Activated CD4-positive, alpha-beta T cell treated with anti-CD3 and anti-CD28 coated beads, Interleukin-2, amount 10 ng/mL, durations not matched to agents 24 days and 14 days (primary cell): Measurements from ENCODE around the gene NEK1. TPM values are rescaled to one million over a fixed set of nuclear protein-coding genes. Genes with fewer than 3 reads are reported as not detected.

ENCODE experiments used
- DNase-seq: peaks from one replicate; pipeline ENCODE4 v3.0.0; 2022
- H3K27ac Mint-ChIP-seq: one replicate; pipeline ENCODE4 v1.8.0; 2022; ENCODE audit warnings: mild to moderate bottlenecking, mixed read lengths
- H3K27me3 Mint-ChIP-seq: one replicate; pipeline ENCODE4 v1.8.0; 2022; ENCODE audit warnings: mixed read lengths
- H3K36me3 Mint-ChIP-seq: one replicate; pipeline ENCODE4 v1.8.0; 2022; ENCODE audit warnings: low read depth, mild to moderate bottlenecking, mixed read lengths
- H3K4me1 Mint-ChIP-seq: one replicate; pipeline ENCODE4 v1.8.0; 2021; ENCODE audit warnings: mixed read lengths
- H3K4me3 Mint-ChIP-seq: one replicate; pipeline ENCODE4 v1.8.0; 2022; ENCODE audit warnings: mild to moderate bottlenecking, moderate library complexity, mixed read lengths
- H3K9me3 Mint-ChIP-seq: one replicate; pipeline ENCODE4 v1.8.0; 2021; ENCODE audit warnings: mixed read lengths
- intact Hi-C: fragments of 100-400 bp; cut with micrococcal nuclease; formaldehyde crosslinking; loops from one replicate; pipeline ENCODE4 v1.15.1; 2023
- total RNA-seq: library from RNA; stranded (reverse); gene quantifications from 2 replicates; pipeline ENCODE4 v1.2.3, GENCODE V29; 2022

The NEK1 gene, protein sequence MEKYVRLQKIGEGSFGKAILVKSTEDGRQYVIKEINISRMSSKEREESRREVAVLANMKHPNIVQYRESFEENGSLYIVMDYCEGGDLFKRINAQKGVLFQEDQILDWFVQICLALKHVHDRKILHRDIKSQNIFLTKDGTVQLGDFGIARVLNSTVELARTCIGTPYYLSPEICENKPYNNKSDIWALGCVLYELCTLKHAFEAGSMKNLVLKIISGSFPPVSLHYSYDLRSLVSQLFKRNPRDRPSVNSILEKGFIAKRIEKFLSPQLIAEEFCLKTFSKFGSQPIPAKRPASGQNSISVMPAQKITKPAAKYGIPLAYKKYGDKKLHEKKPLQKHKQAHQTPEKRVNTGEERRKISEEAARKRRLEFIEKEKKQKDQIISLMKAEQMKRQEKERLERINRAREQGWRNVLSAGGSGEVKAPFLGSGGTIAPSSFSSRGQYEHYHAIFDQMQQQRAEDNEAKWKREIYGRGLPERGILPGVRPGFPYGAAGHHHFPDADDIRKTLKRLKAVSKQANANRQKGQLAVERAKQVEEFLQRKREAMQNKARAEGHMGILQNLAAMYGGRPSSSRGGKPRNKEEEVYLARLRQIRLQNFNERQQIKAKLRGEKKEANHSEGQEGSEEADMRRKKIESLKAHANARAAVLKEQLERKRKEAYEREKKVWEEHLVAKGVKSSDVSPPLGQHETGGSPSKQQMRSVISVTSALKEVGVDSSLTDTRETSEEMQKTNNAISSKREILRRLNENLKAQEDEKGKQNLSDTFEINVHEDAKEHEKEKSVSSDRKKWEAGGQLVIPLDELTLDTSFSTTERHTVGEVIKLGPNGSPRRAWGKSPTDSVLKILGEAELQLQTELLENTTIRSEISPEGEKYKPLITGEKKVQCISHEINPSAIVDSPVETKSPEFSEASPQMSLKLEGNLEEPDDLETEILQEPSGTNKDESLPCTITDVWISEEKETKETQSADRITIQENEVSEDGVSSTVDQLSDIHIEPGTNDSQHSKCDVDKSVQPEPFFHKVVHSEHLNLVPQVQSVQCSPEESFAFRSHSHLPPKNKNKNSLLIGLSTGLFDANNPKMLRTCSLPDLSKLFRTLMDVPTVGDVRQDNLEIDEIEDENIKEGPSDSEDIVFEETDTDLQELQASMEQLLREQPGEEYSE (N-terminal part only)
- 8.6 and 11.1 TPM in 2 replicates for total RNA-seq

DNA sequence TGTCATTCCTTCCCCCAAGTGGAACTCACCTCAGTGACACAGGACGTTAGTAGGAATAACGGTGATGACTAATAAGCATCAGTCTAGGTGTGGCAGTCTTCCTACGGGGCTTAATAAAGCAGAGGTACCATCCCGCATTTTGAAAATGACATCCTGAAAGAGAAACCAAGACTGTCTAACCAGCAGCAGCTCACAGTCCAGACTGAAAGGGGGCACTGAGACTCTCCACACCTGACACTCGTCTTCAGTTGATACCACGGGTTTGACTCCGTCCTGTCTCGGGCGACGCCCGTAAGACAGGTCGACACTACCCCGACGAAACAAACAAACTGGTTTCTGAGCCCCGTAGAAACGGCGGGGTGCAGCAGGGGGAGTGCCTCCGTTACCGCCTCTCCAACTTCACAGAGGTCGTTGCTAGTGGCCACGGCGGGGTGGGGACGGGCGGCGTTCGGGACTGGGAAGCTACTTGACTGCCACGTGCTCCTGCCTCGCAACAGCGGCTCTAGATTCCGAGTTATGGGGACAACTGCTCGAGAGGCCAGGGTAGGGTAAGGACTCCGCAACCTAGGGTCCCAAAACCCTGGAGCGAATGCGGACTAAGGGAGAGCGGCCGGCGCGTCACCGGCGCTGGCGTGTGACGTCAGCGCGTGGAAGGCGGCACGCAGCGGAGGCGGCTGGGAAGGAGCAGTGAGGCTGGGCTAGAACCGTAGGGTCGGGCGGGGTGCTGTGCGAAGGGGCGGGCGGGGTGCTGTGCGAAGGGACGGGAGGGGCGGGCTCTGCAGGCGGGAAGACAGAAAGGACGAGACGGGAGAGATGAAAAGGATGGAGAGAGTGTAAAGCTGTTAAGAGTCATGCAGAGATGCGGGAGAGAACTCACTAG lies at the start of gene NEK1:
Gene NEK1, minus strand, starts transcription at position 593 of the 880 bp plus-strand sequence. CDS start 9,953 bp downstream, outside the sequence.
- H3K4me1 Mint-ChIP-seq, result peaks cover 36% of the 10 kb centered on the region
- peak within 1 kb of the TSS; percentile 90 for H3K4me3 Mint-ChIP-seq
- peak within 1 kb of the TSS; percentile 94 for H3K27ac Mint-ChIP-seq
- intact Hi-C loops, result loop anchor here (1.0 to 10.0 kb wide), 12 partner anchors 8 to 1295 kb away; partner anchors contain the start of genes CBR4, CLCN3, DDX60 and DDX60L
- no peaks in the 10 kb centered on the region for H3K9me3 Mint-ChIP-seq
- DNase-seq, result peak; percentile 96
- H3K27me3 Mint-ChIP-seq, result no peaks in the 10 kb centered on the region
- no peaks in the 10 kb centered on the region for H3K36me3 Mint-ChIP-seq

DNA sequence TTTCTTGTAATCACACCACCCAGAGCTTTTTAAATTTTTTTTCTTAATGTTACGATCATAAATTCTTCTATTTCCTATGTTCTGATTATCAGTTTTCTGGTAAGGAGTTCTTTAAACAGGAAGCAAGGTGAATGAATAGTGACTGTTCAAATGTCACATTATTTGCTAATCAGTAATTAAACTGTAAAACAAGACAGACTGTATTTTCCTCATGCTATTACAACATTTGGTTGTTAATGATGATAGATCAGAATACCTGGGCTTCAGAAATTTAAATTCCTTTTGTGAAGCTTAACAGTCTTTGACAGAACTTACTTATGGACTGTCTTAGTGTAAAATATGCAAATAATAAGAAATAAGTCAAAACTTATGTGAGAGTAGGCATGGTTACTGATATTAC lies 49.4 kb upstream of the NEK1 start:
- Mint-ChIP-seq H3K4me1 (peaks cover 24% of the 10 kb centered on the region), H3K9me3 (no peaks in the 10 kb centered on the region), H3K4me3 (no peak overlapping the region), H3K36me3 (peaks cover 16% of the 10 kb centered on the region), H3K27me3 (no peaks in the 10 kb centered on the region), H3K27ac (no peak overlapping the region)
- intact Hi-C loops, result loop anchor here (2.0 kb wide), 1 partner anchor 49 kb away; the partner anchor contains the start of gene NEK1
- no peak for DNase-seq

DNA sequence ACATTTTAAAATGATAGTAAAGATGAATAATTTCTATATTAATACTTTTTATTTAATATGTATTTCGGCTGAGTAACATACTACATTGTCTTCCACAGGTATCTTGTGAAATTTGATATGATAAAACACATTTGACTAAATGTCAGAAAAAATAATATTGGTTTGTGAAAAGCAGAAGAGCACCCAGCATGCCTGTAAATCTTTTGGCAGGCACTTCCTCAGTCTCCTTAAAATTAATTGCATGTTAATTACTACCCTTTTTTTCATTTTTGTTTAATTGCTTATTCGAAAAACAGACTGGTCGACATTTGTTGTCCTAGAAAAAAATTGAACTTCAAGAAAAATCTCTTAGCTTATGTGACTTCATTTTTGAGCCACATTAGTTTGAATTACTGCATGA lies 48.5 kb upstream of the NEK1 start:
- Mint-ChIP-seq H3K4me1 (peaks cover 24% of the 10 kb centered on the region), H3K4me3 (no peak overlapping the region), H3K27ac (no peak overlapping the region), H3K9me3 (no peaks in the 10 kb centered on the region), H3K36me3 (peaks cover 9% of the 10 kb centered on the region), H3K27me3 (no peaks in the 10 kb centered on the region)
- intact Hi-C loops, result loop anchor here (1.0 to 2.0 kb wide), 3 partner anchors 39 to 365 kb away; partner anchors contain the start of genes MFAP3L and NEK1
- no peak for DNase-seq

DNA sequence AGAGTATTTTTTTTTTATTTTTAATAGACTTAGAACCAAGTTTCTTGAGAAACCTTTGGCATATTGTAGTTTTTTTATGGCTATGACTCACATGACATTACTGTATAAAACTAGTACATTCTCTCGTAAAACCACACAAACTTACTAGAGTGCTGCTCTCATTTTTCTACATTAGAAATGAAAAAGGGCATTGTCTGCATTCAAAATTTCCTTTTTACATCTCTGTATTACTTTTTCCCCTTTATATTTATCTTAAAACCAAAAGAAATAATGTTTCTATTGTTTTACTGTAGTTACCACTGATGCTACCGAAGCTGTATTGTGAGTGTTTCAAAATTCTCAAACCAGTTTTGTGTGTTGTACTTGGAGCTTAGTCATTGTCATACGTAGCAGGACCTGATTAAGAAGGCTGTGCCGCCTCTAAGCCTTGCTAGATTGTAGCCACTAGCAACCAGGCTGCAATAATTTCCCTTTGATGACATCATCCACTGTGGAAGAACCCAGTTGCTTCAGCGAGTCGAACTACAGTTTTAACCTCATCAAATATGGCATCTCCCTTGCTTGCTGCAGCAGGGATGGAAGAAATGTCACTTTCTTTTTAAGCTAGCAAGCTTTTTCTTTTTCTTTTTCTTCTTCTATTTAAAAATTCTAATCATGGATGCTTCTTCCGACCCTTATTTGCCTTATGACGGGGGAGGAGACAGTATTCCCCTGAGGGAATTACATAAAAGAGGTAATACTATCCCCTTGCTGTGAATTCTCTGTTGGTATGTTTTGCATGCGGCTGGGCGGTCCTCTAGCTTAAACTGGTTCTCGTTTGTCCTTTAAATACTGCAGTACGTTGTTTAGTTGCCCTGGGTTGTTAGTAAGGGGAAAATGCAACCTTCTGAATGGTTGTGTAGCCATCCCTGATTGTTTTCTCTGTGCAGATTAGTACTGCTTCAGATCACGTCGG lies 47.6 kb upstream of the NEK1 start:
- Mint-ChIP-seq H3K9me3 (no peaks in the 10 kb centered on the region), H3K27me3 (no peaks in the 10 kb centered on the region), H3K4me1 (peaks cover 16% of the 10 kb centered on the region), H3K36me3 (peaks cover 7% of the 10 kb centered on the region), H3K4me3 (peak overlapping the region; percentile 88), H3K27ac (peak overlapping the region; percentile 96)
- intact Hi-C loops, result loop anchor here (1.0 to 2.0 kb wide), 4 partner anchors 38 to 366 kb away; partner anchors contain the start of genes HPF1, MFAP3L and NEK1
- peak; percentile 92 for DNase-seq

DNA sequence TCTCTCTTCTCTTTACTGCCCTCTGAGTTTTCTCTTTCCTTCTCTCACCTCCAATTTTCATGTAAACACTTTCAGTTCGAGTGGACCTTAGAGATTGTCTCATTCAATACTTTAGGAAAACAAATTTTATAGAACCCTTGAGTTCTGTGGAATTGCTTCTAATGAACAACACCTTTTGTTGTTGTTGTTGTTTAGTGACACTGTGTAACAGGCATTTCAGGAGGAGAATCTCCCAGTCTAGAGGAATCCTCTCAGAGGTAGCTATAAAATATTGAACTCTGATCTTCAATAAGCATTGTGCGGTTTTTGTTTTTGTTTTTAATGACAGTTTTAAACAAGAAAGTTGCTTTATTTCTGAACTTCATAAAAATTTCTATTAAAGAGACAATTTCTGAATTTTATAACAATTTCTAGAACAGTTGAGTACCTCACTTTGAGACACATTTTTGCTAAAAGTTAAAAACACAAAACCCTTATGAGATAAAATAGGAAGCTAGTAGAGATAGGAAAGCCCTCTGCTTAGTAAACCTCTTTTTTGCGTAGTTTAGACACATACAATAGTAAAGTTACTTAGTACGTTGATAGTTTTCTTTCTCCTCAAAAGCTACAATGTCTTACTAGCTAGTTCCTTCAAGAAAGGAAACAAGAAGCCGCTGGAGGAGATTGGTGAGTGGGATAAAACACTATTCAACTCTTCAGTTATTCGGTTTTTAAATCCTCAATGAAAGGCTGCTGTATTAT lies 46.8 kb upstream of the NEK1 start:
- H3K4me3 Mint-ChIP-seq, result peak overlapping the region; percentile 41
- intact Hi-C loops, result loop anchor here (1.0 kb wide), 1 partner anchor 98 kb away; the partner anchor contains the start of gene HPF1
- H3K36me3 Mint-ChIP-seq, result peaks cover 9% of the 10 kb centered on the region
- no peaks in the 10 kb centered on the region for H3K9me3 Mint-ChIP-seq
- H3K27me3 Mint-ChIP-seq, result no peaks in the 10 kb centered on the region
- DNase-seq, result no peak
- peak overlapping the region; percentile 66 for H3K27ac Mint-ChIP-seq
- peaks cover 16% of the 10 kb centered on the region for H3K4me1 Mint-ChIP-seq

DNA sequence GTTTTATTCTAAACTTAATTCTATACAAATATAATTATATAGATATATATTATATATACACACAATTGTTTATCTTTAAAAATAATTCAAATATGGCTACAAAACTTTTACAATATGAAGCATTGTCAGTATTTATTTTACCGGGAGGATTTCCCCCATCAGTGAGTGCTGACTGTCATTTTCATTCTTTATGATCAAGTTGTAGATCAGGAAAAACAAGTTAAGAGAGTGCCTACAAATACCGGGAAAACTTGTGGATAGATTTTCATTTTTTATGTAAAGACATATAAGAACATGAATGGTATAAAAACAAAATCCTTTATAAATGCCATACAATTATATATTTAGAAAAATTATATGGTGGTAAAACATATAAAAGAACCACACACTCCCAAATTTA lies 45.8 kb upstream of the NEK1 start:
- Mint-ChIP-seq H3K27me3 (no peaks in the 10 kb centered on the region), H3K9me3 (no peaks in the 10 kb centered on the region), H3K27ac (no peak overlapping the region), H3K4me3 (no peak overlapping the region), H3K4me1 (peaks cover 16% of the 10 kb centered on the region), H3K36me3 (peaks cover 11% of the 10 kb centered on the region)
- no peak for DNase-seq
- intact Hi-C loops, result no loop called here

DNA sequence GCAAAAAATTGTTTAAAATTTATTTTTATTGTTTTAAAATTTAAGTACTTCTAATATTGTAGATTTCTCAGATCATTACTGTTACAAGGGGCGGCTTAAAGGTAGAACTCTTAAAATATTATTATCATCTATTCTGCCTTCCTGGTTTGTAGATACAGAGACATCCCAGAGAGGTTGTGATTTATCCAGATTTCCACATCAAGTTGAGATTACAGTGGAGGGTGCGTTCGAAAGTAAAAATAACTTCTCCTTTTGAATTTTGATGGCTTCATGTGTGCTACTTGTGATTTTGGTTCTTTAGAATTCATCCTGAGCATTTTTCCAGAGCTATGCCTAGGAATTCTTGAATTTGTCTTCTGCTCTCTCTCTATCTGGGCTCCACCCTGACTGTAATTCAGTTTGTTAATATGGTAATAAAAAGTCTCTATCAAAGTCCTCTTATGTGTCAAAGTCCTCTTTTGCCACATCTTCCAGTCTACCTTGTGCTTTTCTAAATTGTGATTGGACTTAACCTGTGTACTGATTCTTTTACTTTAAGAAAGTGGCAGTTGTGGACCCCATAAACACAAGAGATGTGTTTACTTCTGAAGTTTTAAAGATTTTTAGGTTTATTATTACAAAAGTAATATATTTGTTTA lies 45.2 kb upstream of the NEK1 start:
- no peaks in the 10 kb centered on the region for H3K9me3 Mint-ChIP-seq
- H3K27ac Mint-ChIP-seq, result no peak overlapping the region
- no peaks in the 10 kb centered on the region for H3K27me3 Mint-ChIP-seq
- peaks cover 17% of the 10 kb centered on the region for H3K36me3 Mint-ChIP-seq
- H3K4me3 Mint-ChIP-seq, result no peak overlapping the region
- peaks cover 16% of the 10 kb centered on the region for H3K4me1 Mint-ChIP-seq
- intact Hi-C loops, result no loop called here
- no peak for DNase-seq

DNA sequence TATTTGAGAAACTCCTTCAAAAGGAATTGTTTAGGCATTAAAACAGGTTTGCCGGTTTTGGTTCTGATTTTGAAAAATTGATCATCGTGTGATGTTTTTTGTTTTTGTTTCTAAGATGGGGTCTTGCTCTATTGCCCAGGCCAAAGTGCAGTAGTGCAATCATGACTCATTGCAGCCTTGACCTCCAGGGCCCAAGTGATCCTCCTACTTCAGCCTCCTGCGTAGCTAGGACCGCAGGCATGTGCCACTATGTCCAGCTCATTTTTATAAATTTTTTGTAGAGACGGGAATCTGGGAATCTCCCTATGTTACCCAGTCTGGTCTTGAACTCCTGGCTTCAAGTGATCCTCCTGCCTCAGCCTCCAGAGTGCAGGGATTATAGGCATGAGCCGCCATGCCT lies 43.0 kb upstream of the NEK1 start:
- no peak overlapping the region for H3K27ac Mint-ChIP-seq

DNA sequence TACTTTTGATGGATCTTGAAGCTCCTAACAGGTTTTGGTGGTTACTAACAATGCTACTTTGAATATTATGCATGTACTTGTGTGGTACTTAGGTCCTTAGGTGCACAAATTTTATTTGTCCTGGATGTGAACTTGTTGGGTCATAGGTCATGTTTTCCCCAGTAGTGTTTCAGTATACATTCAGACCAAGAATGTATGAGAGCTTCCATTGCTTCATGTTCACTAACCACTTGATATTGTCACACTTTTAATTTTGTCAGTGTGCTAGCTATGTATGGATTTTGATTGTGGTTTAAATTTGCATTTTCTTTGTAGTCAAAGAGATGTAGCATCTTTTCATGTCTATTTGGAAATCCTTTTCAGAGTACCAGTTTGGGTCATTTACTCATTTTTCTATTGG lies 40.2 kb upstream of the NEK1 start:
- no peaks in the 10 kb centered on the region for H3K27me3 Mint-ChIP-seq
- peaks cover 6% of the 10 kb centered on the region for H3K4me1 Mint-ChIP-seq
- no peaks in the 10 kb centered on the region for H3K9me3 Mint-ChIP-seq
- intact Hi-C loops, result no loop called here
- no peak overlapping the region for H3K27ac Mint-ChIP-seq
- no peak for DNase-seq
- peaks cover 23% of the 10 kb centered on the region for H3K36me3 Mint-ChIP-seq
- no peak overlapping the region for H3K4me3 Mint-ChIP-seq

More for the DNA sequence above, 43.0 kb upstream of the NEK1 start:
- Mint-ChIP-seq H3K27me3 (no peaks in the 10 kb centered on the region), H3K4me3 (no peak overlapping the region), H3K4me1 (peaks cover 17% of the 10 kb centered on the region), H3K9me3 (no peaks in the 10 kb centered on the region), H3K36me3 (peaks cover 21% of the 10 kb centered on the region)
- no peak for DNase-seq
- intact Hi-C loops, result no loop called here

DNA sequence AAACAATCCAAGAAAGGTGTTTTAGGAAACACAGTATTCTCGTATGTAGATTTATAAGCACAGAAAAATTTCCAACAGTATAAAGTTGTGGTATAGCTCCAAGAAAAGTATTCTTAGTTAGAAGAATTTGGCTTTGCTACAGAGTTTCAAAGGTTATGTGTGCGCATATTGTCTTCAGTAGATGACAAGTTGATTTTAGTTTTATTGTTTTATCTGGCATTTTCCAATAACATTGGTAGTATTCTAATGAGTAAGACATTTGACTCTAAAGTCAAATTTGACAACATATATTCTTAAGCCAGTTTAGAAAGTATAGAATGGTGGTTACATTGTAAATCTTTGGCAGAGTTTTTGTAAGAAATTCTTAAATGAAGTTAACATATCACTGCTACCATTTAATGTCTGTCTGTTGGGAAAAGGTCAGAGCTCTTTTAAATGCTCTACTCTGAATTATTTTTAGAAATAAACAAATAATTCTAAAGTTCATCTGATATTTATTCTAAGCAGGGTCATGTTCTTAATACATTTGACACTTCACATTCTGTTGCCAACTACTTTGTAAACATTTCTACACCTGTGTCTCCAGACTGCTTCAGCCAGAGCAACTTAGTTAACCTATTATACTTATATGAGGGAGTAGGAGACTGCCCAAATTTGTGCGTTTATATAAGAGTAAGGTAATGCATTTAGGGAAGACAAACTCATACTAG lies 38.0 kb upstream of the NEK1 start:
- intact Hi-C loops, result no loop called here
- Mint-ChIP-seq H3K36me3 (peaks cover 23% of the 10 kb centered on the region), H3K4me1 (peaks cover 6% of the 10 kb centered on the region), H3K27ac (no peak overlapping the region), H3K27me3 (no peaks in the 10 kb centered on the region), H3K9me3 (no peaks in the 10 kb centered on the region), H3K4me3 (no peak overlapping the region)
- DNase-seq, result no peak
